Measurements from ENCODE around the gene GSG1. TPM values are rescaled to one million over a fixed set of nuclear protein-coding genes. Genes with fewer than 3 reads are reported as not detected.

The GSG1 gene
- total and polyA plus RNA-seq, 11 donors = not detected

GRCh38 chr12:13090054-13090453 lies 13.4 kb downstream of the GSG1 start:
- peaks cover 0 to 16% (median 0%) of the 10 kb centered on the region in 12 donors for H3K4me1 ChIP-seq
- no peak overlapping the region for H3K27ac ChIP-seq
- no peak overlapping the region for H3K4me3 ChIP-seq
- H3K27me3 ChIP-seq = no peaks in the 10 kb centered on the region
- intact Hi-C loops (cut with DNase I) = loop anchor here in 3 of 10 donors (5.0 to 10.0 kb wide), 2 partner anchors 88 to 175 kb away; partner anchors contain the start of gene HEBP1 (in 1 of the 3)
- H3K36me3 ChIP-seq = peaks cover 0 to 2% (median 0%) of the 10 kb centered on the region in 9 donors
- H3K9me3 ChIP-seq = no peaks in the 10 kb centered on the region
- 94 to 97% (median 95%) methylated on average over 4 of the region's 4 CpGs for WGBS, 4 donors
- no peak for ATAC-seq
- DNase-seq = no peak
- no peak for TF ChIP-seq POLR2A (IDR thresholded peaks at IDR 0.05)
- TF ChIP-seq CTCF (IDR thresholded peaks at IDR 0.05) = no peak

- Histone ChIP-seq H3K9me3 (no peaks in the 10 kb centered on the region), H3K36me3 (peaks cover 0 to 8% (median 0%) of the 10 kb centered on the region in 9 donors), H3K27ac (no peak overlapping the region), H3K4me3 (no peak overlapping the region), H3K27me3 (no peaks in the 10 kb centered on the region), H3K4me1 (peaks cover 0 to under 1% (median 0%) of the 10 kb centered on the region in 12 donors)
- intact Hi-C loops (cut with DNase I) = no loop called here
- whole genome bisulfite sequencing, 4 donors = 80 to 87% (median 82%) methylated on average over 4 of the region's 4 CpGs
- no peak for ATAC-seq
- DNase-seq = no peak
- TF ChIP-seq CTCF (IDR thresholded peaks at IDR 0.05) (no peak), POLR2A (IDR thresholded peaks at IDR 0.05) (no peak)
Observed at GRCh38 chr12:13088496-13088895, 15.0 kb downstream of the GSG1 start.

- 83 to 91% (median 87%) methylated on average over 5 of the region's 5 CpGs for WGBS, 4 donors
- no peak overlapping the region for H3K4me3 ChIP-seq
- no peak overlapping the region for H3K27ac ChIP-seq
- no peaks in the 10 kb centered on the region for H3K4me1 ChIP-seq
- no peak for ATAC-seq
- TF ChIP-seq CTCF (IDR thresholded peaks at IDR 0.05) (no peak), POLR2A (IDR thresholded peaks at IDR 0.05) (no peak)
- intact Hi-C loops (cut with DNase I) = no loop called here
- peaks cover 0 to 8% (median 0%) of the 10 kb centered on the region in 9 donors for H3K36me3 ChIP-seq
- DNase-seq = no peak
- H3K9me3 ChIP-seq = no peaks in the 10 kb centered on the region
- H3K27me3 ChIP-seq = no peaks in the 10 kb centered on the region
Observed at GRCh38 chr12:13087766-13088165, 15.7 kb downstream of the GSG1 start.

- DNase-seq (no peak), ATAC-seq (no peak)
- H3K4me1 ChIP-seq = no peaks in the 10 kb centered on the region
- H3K36me3 ChIP-seq = peaks cover 0 to 15% (median 0%) of the 10 kb centered on the region in 9 donors
- no peak overlapping the region for H3K4me3 ChIP-seq
- no peaks in the 10 kb centered on the region for H3K27me3 ChIP-seq
- TF ChIP-seq CTCF (IDR thresholded peaks at IDR 0.05) (no peak), POLR2A (IDR thresholded peaks at IDR 0.05) (no peak)
- intact Hi-C loops (cut with DNase I) = no loop called here
- H3K9me3 ChIP-seq = no peaks in the 10 kb centered on the region
- no peak overlapping the region for H3K27ac ChIP-seq
- WGBS, 4 donors = 74 to 78% (median 76%) methylated on average over 7 of the region's 7 CpGs
Observed at GRCh38 chr12:13085968-13086686, 17.3 kb downstream of the GSG1 start.

Measured in heart left ventricle (tissue), 16 donors.